ENCODE measurements around the gene AKR7A2. TPM values are rescaled to one million over a fixed set of nuclear protein-coding genes. Genes with fewer than 3 reads are reported as not detected.
"Not testable (repeated sequence)": the region's sequence is repeated elsewhere in the genome, so short reads cannot be mapped to it uniquely, and the experiment has no call there.

The AKR7A2 gene
- total and polyA plus RNA-seq, 12 donors, result 6.8 to 48.5 (median 43.0) TPM

- DNase-seq, result no peak
- no peaks in the 10 kb centered on the region for H3K36me3 ChIP-seq
- no peaks in the 10 kb centered on the region for H3K9me3 ChIP-seq
- peaks cover 0 to 6% (median 0%) of the 10 kb centered on the region in 7 donors for H3K27me3 ChIP-seq
- intact Hi-C loops (cut with DNase I), result no loop called here
- H3K4me1 ChIP-seq, result peaks cover 0 to 17% (median 9%) of the 10 kb centered on the region in 9 donors
- 88 to 89% methylated on average over 8 of the region's 8 CpGs for WGBS, 2 donors
- H3K27ac ChIP-seq, result no peak overlapping the region
- no peak overlapping the region for H3K4me3 ChIP-seq
- ATAC-seq, result no peak
- no peak for TF ChIP-seq CTCF (IDR thresholded peaks at IDR 0.05)
Observed at GRCh38 chr1:19284881-19285280, 27.1 kb downstream of the AKR7A2 start.

- Histone ChIP-seq H3K27ac (no peak overlapping the region), H3K27me3 (peaks cover 0 to under 1% (median 0%) of the 10 kb centered on the region in 7 donors), H3K4me3 (no peak overlapping the region), H3K36me3 (no peaks in the 10 kb centered on the region), H3K4me1 (peaks cover 0 to 7% (median 2%) of the 10 kb centered on the region in 9 donors), H3K9me3 (no peaks in the 10 kb centered on the region)
- 93 to 96% methylated on average over 9 of the region's 9 CpGs for WGBS, 2 donors
- no peak for DNase-seq
- ATAC-seq, result no peak
- intact Hi-C loops (cut with DNase I), result no loop called here
- TF ChIP-seq CTCF (IDR thresholded peaks at IDR 0.05), result no peak
Observed at GRCh38 chr1:19283891-19284290, 28.1 kb downstream of the AKR7A2 start.

- 95 to 98% methylated on average over 5 of the region's 5 CpGs for WGBS, 2 donors
- Histone ChIP-seq H3K4me3 (no peak overlapping the region), H3K4me1 (peaks cover 0 to 4% (median 0%) of the 10 kb centered on the region in 9 donors), H3K27ac (no peak overlapping the region), H3K36me3 (no peaks in the 10 kb centered on the region), H3K27me3 (peaks cover 0 to 20% (median 7%) of the 10 kb centered on the region in 7 donors), H3K9me3 (peaks cover 0 to 30% (median 7%) of the 10 kb centered on the region in 11 donors)
- ATAC-seq (no peak), DNase-seq (no peak)
- intact Hi-C loops (cut with DNase I), result no loop called here
- no peak for TF ChIP-seq CTCF (IDR thresholded peaks at IDR 0.05)
Observed at GRCh38 chr1:19274636-19275035, 37.3 kb downstream of the AKR7A2 start.

- 15 to 16% methylated on average over 39 to 52 of the region's 66 CpGs for WGBS, 2 donors
- H3K36me3 ChIP-seq; intact Hi-C loops (cut with DNase I); DNase-seq; H3K27ac ChIP-seq; H3K4me1 ChIP-seq: not testable (repeated sequence)
- Histone ChIP-seq H3K27me3 (peaks cover 0 to 20% (median 7%) of the 10 kb centered on the region in 7 donors), H3K9me3 (peaks cover 0 to 30% (median 7%) of the 10 kb centered on the region in 11 donors), H3K4me3 (peak overlapping the region in 6 of 10 donors; percentile 6 to 22 (median 15))
- ATAC-seq, result peak in 7 of 8 donors; percentile 27 to 70 (median 57)
Observed at GRCh38 chr1:19273844-19274531, 38.0 kb downstream of the AKR7A2 start.

Data from heart right ventricle (tissue), 16 donors.